K562 treated with DMSO at 1 percent for 4 hours (cell line): Measurements from ENCODE around the gene RNF212. TPM values are rescaled to one million over a fixed set of nuclear protein-coding genes. Genes with fewer than 3 reads are reported as not detected.

Experiments
- total RNA-seq: library from RNA; unstranded; fragments of 300-600 nt; gene quantifications from 2 replicates; pipeline ENCODE4 v1.2.3, GENCODE V29; 2022; ENCODE audit not compliant: insufficient read depth

Gene RNF212
- total RNA-seq = not detected in 2 replicates

GRCh38 chr4:1113311-1114009, at the start of gene RNF212:
RNF212 (minus strand) TSS chr4:1113564; CDS start chr4:1113464, 100 bp downstream.

Other genes starting within 250 kb of the RNF212 start
- 74.2 and 102 TPM in 2 replicates for gene GAK, start 181.2 kb downstream of the RNF212 start, total RNA-seq
- gene TMEM175, start 181.1 kb downstream of the RNF212 start, total RNA-seq = 49.5 and 50.5 TPM in 2 replicates
- gene DGKQ, start 140.0 kb downstream of the RNF212 start, total RNA-seq = 18.2 and 25.6 TPM in 2 replicates
- gene IDUA, start 126.5 kb downstream of the RNF212 start, total RNA-seq = 14.3 and 17.2 TPM in 2 replicates
- 4.9 and 5.0 TPM in 2 replicates for gene SLC26A1, start 120.2 kb downstream of the RNF212 start, total RNA-seq
- gene FGFRL1, start 101.9 kb downstream of the RNF212 start, total RNA-seq = 30.2 and 30.9 TPM in 2 replicates
- 1.3 and 1.8 TPM in 2 replicates for gene SPON2, start 59.0 kb upstream of the RNF212 start, total RNA-seq
- gene CTBP1, start 135.6 kb upstream of the RNF212 start, total RNA-seq = 102 and 135 TPM in 2 replicates
- gene MAEA, start 176.3 kb upstream of the RNF212 start, total RNA-seq = 86.3 and 99.3 TPM in 2 replicates
- gene UVSSA, start 233.6 kb upstream of the RNF212 start, total RNA-seq = 2.1 and 5.7 TPM in 2 replicates